ENCODE data around the gene AKT1. TPM values are rescaled to one million over a fixed set of nuclear protein-coding genes. Genes with fewer than 3 reads are reported as not detected.
A peak's percentile ranks its signal among the peaks of the same experiment; 100 is the strongest.

The AKT1 gene
- total and polyA plus RNA-seq, 7 donors = 86.2 to 180 (median 116) TPM

- peaks cover 0 to 44% (median 42%) of the 10 kb centered on the region in 4 donors for H3K4me1 ChIP-seq
- no peaks in the 10 kb centered on the region for H3K9me3 ChIP-seq
- peak overlapping the region in 3 of 4 donors; percentile 47 to 68 (median 61) for H3K27ac ChIP-seq
- peaks cover 0 to 13% (median 6%) of the 10 kb centered on the region in 4 donors for H3K36me3 ChIP-seq
- intact Hi-C loops (cut with DNase I) = no loop called here
- TF ChIP-seq POLR2AphosphoS5 (IDR thresholded peaks at IDR 0.05) (no peak), POLR2A (IDR thresholded peaks at IDR 0.05) (no peak), CTCF (IDR thresholded peaks at IDR 0.05) (no peak), EP300 (IDR thresholded peaks at IDR 0.05) (no peak)
- H3K27me3 ChIP-seq = peaks cover 6 to 36% (median 7%) of the 10 kb centered on the region in 3 donors
- H3K4me3 ChIP-seq = peak overlapping the region in 3 of 4 donors; percentile 51 to 70 (median 67)
- WGBS, 2 donors = 19 to 48% methylated on average over 26 of the region's 26 CpGs
- DNase-seq = no peak
These were observed 72.5 kb downstream of the AKT1 start for GRCh38 chr14:104722938-104723650.

- intact Hi-C loops (cut with DNase I) = no loop called here
- no peaks in the 10 kb centered on the region for H3K9me3 ChIP-seq
- 71 to 84% methylated on average over 18 of the region's 18 CpGs for WGBS, 2 donors
- H3K27ac ChIP-seq = peak overlapping the region; percentile 39 to 53 (median 47)
- no peak overlapping the region for H3K4me3 ChIP-seq
- H3K27me3 ChIP-seq = peaks cover 6 to 26% (median 7%) of the 10 kb centered on the region in 3 donors
- H3K36me3 ChIP-seq = peaks cover 0 to 13% (median 6%) of the 10 kb centered on the region in 4 donors
- H3K4me1 ChIP-seq = peaks cover 0 to 44% (median 42%) of the 10 kb centered on the region in 4 donors
- TF ChIP-seq CTCF (IDR thresholded peaks at IDR 0.05) (no peak), POLR2AphosphoS5 (IDR thresholded peaks at IDR 0.05) (no peak), EP300 (IDR thresholded peaks at IDR 0.05) (no peak), POLR2A (IDR thresholded peaks at IDR 0.05) (no peak)
- no peak for DNase-seq
These were observed 73.8 kb downstream of the AKT1 start for GRCh38 chr14:104721505-104722431.

Other genes with a start within 250 kb of the AKT1 start
- gene C14orf180, start 216.0 kb downstream of the AKT1 start, total RNA-seq = 1 to 10 TPM in 1 of 4 donors, under 1 TPM in 2, not detected in 1; 0.16 to 5.0 (median 0.55) TPM
- 1 to 10 TPM in 1 of 3 donors, under 1 TPM in 2; 0.46 to 1.6 (median 0.60) TPM for gene C14orf180, start 216.0 kb downstream of the AKT1 start, polyA plus RNA-seq
- 1 to 10 TPM; 1.4 to 5.4 (median 2.8) TPM for gene TMEM179, start 191.0 kb downstream of the AKT1 start, total RNA-seq
- 1 to 10 TPM in 1 of 3 donors, not detected in 2; 4.2 TPM for gene TMEM179, start 191.0 kb downstream of the AKT1 start, polyA plus RNA-seq
- 10 to 100 TPM; 26.3 to 67.0 (median 30.3) TPM for gene INF2, start 106.1 kb downstream of the AKT1 start, total RNA-seq
- gene INF2, start 106.1 kb downstream of the AKT1 start, polyA plus RNA-seq = 100 to 1,000 TPM; 127 to 169 (median 130) TPM
- 10 to 100 TPM in 1 of 4 donors, 1 to 10 TPM in 3; 2.0 to 10.2 (median 7.3) TPM for gene ADSS1, start 71.5 kb downstream of the AKT1 start, total RNA-seq
- 1 to 10 TPM; 3.5 to 6.6 (median 4.1) TPM for gene ADSS1, start 71.5 kb downstream of the AKT1 start, polyA plus RNA-seq
- 100 to 1,000 TPM; 235 to 512 (median 367) TPM for gene SIVA1, start 42.6 kb downstream of the AKT1 start, total RNA-seq
- gene SIVA1, start 42.6 kb downstream of the AKT1 start, polyA plus RNA-seq = 100 to 1,000 TPM; 124 to 227 (median 200) TPM
- 1 to 10 TPM; 1.5 to 5.3 (median 3.5) TPM for gene ZBTB42, start 5.4 kb upstream of the AKT1 start, total RNA-seq
- gene ZBTB42, start 5.4 kb upstream of the AKT1 start, polyA plus RNA-seq = 1 to 10 TPM; 4.2 to 5.5 (median 4.6) TPM
- 10 to 100 TPM in 2 of 4 donors, 1 to 10 TPM in 2; 5.4 to 16.1 (median 11.4) TPM for gene CEP170B, start 69.5 kb upstream of the AKT1 start, total RNA-seq
- gene CEP170B, start 69.5 kb upstream of the AKT1 start, polyA plus RNA-seq = 10 to 100 TPM; 12.6 to 60.0 (median 22.4) TPM
- gene PLD4, start 129.1 kb upstream of the AKT1 start, total RNA-seq = 1 to 10 TPM in 1 of 4 donors, under 1 TPM in 3; 0.28 to 1.5 (median 0.60) TPM
- 1 to 10 TPM in 1 of 3 donors, not detected in 2; 7.1 TPM for gene PLD4, start 129.1 kb upstream of the AKT1 start, polyA plus RNA-seq
- 100 to 1,000 TPM in 3 of 4 donors, 10 to 100 TPM in 1; 81.9 to 218 (median 129) TPM for gene AHNAK2, start 182.6 kb upstream of the AKT1 start, total RNA-seq
- 10 to 100 TPM in 1 of 3 donors, 1 to 10 TPM in 1, under 1 TPM in 1; 0.23 to 12.4 (median 2.4) TPM for gene AHNAK2, start 182.6 kb upstream of the AKT1 start, polyA plus RNA-seq
- gene CLBA1, start 190.0 kb upstream of the AKT1 start, total RNA-seq = 1 to 10 TPM; 3.2 to 5.1 (median 3.6) TPM
- gene CLBA1, start 190.0 kb upstream of the AKT1 start, polyA plus RNA-seq = 1 to 10 TPM; 2.8 to 8.4 (median 3.0) TPM
- gene CDCA4, start 225.3 kb upstream of the AKT1 start, total RNA-seq = 1 to 10 TPM; 5.0 to 7.6 (median 5.6) TPM
- gene CDCA4, start 225.3 kb upstream of the AKT1 start, polyA plus RNA-seq = 10 to 100 TPM in 1 of 3 donors, 1 to 10 TPM in 2; 2.4 to 11.3 (median 3.9) TPM